ENCODE measurements around the gene OPA1.

OPA1 gene

GRCh38 chr3:193553586-193553985 is 39.4 kb upstream of the OPA1 start:
- no peak for DNase-seq (ENCODE audit: low spot score)
- TF ChIP-seq, protein P1, sequence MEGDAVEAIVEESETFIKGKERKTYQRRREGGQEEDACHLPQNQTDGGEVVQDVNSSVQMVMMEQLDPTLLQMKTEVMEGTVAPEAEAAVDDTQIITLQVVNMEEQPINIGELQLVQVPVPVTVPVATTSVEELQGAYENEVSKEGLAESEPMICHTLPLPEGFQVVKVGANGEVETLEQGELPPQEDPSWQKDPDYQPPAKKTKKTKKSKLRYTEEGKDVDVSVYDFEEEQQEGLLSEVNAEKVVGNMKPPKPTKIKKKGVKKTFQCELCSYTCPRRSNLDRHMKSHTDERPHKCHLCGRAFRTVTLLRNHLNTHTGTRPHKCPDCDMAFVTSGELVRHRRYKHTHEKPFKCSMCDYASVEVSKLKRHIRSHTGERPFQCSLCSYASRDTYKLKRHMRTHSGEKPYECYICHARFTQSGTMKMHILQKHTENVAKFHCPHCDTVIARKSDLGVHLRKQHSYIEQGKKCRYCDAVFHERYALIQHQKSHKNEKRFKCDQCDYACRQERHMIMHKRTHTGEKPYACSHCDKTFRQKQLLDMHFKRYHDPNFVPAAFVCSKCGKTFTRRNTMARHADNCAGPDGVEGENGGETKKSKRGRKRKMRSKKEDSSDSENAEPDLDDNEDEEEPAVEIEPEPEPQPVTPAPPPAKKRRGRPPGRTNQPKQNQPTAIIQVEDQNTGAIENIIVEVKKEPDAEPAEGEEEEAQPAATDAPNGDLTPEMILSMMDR (IDR thresholded peaks at IDR 0.05; ENCODE audit: extremely low read depth, missing control alignments), result no peak

DNA sequence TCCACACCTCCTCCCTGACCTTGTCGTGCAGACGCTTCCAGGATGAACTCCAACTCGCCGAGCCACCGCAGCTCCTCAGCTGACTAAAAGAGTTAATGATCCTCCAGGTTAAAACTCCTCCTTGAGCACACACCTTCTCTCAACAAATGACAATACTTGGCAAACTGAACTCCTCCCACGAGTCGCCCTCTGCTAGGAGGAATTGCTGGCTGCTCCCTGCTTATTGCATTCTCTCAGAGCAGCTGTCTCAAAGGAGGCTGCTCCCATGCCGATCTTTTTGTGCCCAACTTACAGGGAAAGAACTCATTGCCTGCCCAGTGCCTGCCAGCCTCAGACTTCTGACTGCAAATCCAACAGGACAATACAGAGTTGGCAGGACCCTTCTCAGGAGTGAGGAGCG is 38.2 kb upstream of the OPA1 start, which contains the start of gene ATP13A4:
Gene ATP13A4, minus strand, starts transcription at position 85 of the 400 bp plus-strand sequence. CDS start 96 bp downstream, outside the sequence.
- TF ChIP-seq, protein P1 (IDR thresholded peaks at IDR 0.05; ENCODE audit: extremely low read depth, missing control alignments), result no peak
- DNase-seq (ENCODE audit: low spot score), result no peak

- TF ChIP-seq, protein P1 (IDR thresholded peaks at IDR 0.05; ENCODE audit: extremely low read depth, missing control alignments), result no peak
- DNase-seq (ENCODE audit: low spot score), result no peak
Measured at GRCh38 chr3:193556841-193557240, 36.2 kb upstream of the OPA1 start.

GRCh38 chr3:193559100-193559499 is 33.9 kb upstream of the OPA1 start:
- TF ChIP-seq, protein P1 (IDR thresholded peaks at IDR 0.05; ENCODE audit: extremely low read depth, missing control alignments), result no peak
- DNase-seq (ENCODE audit: low spot score), result no peak

DNA sequence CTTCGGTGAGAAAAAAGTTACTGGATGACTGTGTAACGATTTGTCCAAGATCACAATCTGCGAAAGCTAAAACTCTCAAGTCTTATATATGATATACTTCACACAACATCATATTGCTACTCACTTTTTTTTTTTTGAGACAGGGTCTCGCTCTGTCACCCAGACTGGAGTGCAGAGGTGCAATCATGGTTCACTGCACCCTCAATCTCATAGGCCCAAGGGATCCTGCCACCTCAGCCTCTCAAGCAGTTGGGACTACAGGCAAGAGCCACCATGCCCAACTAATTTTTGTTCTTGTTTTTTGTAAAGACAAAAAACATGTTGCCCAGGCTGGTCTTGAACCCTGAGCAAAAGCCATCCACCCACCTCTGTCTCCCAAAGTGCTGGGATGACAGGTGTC is 32.9 kb upstream of the OPA1 start:
- TF ChIP-seq, protein P1 (IDR thresholded peaks at IDR 0.05; ENCODE audit: extremely low read depth, missing control alignments), result no peak
- no peak for DNase-seq (ENCODE audit: low spot score)

DNA sequence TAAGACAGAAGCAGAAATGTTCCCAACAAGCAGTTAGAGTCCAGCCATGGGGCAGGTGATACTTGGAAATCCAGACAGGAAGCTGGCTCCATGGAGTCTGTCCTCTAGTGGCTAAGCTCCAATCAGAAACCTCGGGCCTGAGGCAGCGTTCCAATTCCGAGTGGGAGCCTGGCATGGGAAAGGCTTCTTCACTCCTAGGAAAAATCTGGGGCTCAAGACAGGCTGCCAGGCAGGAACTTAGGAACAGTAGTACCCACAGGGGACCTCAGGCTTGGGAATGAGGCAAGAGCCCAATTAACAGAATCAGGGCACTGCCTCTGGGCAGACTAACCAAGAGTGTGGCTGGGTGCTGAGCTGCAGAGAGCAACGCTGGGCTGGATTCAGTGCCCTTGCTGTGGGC is 32.1 kb upstream of the OPA1 start:
- TF ChIP-seq, protein P1 (IDR thresholded peaks at IDR 0.05; ENCODE audit: extremely low read depth, missing control alignments), result no peak

DNA sequence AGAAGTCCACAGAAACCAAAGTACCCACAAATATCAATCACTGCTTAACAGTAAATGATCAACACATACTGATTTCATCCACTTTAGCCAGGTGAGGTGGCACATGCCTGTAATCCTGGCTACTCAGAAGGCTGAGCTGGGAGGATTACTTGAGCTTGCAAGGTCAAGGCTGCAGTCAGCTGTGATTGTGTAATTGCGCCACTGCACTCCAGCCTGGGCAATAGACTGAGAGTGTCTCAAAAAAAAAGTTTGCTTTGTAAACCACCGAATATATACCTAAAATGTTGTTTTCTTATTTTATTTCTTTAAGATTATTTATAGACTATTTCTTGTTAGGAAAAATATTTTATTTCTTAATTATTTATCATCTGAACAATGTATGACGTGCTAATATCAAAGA is 29.6 kb upstream of the OPA1 start:
- TF ChIP-seq, protein P1 (IDR thresholded peaks at IDR 0.05; ENCODE audit: extremely low read depth, missing control alignments), result no peak
- no peak for DNase-seq (ENCODE audit: low spot score)

More for the DNA sequence above, 32.1 kb upstream of the OPA1 start:
- no peak for DNase-seq (ENCODE audit: low spot score)

Measured in GM20000 (cell line).